Stimulated activated CD4-positive, alpha-beta T cell treated with anti-CD3 and anti-CD28 coated beads, TNF-alpha, amount 100 ng/mL, for 24 hours (primary cell): ENCODE data around the gene ZBED5.
A peak's percentile ranks its signal among the peaks of the same experiment; 100 is the strongest.

Experiments
- DNase-seq, 3 experiments: peaks; one replicate each; pipeline ENCODE4 v3.0.0-alpha.2; 2020; ENCODE audit warnings: low read depth in 3 of 3

Gene ZBED5

DNA sequence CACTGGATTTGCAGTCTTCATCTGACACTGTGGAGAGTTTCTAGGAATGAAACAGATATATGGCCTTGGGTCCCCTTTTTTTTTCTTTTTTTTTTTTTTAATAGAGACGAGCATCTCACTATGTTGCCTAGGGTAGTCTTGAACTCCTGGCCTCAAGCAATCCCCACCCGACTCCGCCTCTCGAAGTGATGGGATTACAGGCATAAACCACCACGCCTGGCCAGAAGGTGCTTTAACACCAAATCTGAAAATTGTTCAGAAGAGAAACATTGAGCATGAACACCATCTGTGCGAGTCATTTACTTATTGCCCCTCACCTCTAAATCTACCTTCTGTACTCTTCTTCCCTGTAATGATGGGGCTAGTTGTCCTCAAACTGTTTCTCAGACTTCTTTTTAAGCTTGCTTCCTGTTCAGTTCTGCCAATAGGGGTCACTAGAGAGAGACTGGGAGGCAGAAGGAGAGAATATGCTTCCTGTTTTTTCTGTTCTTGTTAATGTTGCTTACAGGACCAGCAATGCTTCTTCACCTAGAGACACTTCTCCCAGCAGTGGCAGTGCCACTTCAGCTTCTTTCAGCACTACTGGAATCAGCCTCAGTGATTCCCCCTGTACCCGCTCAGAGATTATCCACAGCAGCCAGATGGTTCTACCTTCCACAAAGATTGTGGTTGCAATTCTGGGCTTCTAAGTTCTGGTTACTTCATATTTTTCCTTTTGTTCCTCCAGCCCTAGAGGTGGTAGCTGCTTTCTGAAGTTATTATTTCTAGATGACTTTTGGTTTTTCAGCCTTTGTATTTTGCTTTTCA, 20.8 kb upstream of the ZBED5 start:
- peak in 1 of 3 experiments; percentile 6 for DNase-seq

DNA sequence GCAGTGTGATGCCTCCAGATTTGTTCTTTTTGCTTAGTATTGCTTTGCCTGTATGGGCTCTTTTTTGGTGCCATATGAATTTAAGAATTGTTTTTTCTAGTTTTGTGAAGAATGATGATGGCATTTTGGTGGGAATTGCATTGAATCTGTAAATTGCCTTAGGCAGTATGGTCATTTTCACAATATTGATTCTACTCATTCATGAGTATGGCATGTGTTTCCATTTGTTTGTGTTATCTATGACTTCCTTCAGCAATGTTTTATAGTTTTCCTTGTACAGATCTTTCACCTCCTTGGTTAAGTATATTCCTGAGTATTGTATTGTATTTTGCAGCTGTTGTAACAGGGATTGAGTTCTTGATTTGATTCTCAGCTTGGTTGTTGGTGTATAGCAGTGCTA, 18.3 kb upstream of the ZBED5 start:
- DNase-seq = no peak

DNA sequence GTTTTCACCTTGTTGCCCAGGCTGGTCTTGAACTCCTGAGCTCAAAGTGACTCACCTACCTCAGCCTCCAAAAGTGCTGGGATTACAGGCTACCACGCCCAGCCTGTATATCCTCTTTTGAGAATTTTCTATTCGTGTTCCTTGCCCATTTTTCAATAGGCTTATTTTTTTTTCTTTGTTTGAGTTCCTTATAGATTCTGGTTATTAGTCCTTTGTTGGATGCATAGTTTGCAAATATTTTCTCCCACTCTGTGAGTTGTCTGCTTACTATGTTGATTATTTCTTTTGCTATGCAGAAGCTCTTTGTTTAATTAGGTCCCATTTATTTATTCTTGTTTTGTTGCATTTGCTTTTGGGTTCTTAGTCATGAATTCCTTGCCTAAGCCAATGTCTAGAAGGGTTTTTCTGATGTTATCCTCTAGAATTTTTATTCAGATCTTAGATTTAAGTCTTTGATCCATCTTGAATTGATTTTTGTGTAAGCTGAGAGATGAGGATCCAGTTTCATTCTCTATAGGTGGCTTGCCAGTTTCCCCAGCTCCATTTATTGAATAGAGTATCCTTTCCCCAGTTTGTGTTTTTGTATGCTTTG, 17.7 kb upstream of the ZBED5 start:
- DNase-seq = no peak

DNA sequence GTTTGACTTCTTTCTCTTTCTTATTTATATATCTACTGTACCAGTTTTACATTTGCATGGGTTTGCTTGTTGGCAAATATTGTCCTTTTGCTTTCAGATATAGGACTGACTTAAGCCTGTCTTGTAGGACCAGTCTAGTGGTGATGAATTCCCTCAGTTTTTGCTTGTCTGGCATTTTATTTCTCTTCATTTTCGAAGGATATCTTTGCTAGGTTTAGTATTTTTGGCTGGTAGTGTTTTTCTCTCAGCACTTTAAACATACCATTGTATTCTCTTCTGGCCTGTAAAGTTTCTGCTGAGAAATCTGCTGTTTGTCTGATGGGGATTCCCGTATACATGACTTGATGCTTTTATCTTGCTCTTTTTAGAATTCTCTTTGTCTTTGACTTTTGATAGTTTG, 14.2 kb upstream of the ZBED5 start:
- DNase-seq = no peak

DNA sequence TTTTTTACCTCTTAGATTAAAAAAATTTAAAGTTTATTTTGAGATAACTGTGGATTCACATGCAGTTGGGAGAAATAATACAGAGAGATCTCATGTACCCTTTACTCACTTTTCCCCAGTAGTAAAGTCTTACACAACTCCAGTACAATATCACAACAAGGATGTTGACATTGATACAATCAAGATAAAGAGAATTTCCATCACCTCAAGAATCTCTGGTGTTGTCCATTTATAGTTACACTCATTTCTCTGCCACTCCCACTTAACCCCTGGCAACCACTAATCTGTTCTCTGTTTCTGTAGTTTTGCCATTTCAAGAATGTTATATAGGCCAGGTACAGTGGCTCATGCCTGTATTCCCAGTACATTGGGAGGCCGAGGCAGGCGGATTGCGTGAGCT, 10.5 kb upstream of the ZBED5 start:
- DNase-seq = no peak

DNA sequence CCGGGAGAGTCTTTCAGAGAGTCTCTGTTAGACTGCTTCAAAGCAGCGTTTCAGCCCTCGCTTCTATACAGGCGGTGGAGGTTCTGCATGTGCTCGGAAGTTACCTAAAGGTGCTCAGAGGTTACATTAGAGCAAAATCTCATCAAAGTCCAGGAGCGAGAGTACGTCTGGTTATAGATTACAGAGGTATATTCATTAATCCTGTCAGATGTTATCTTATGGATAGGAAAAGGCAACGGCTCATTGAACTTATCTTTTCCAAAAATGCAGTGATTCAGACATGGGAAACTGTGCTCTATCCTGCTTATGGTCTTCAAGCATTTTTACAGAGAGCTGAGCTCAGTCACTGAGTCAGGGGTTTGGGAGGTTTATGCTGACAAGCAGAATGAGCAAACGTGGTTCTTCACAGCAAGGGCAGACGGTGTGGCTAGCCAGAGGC, 9.1 kb upstream of the ZBED5 start:
- no peak for DNase-seq

DNA sequence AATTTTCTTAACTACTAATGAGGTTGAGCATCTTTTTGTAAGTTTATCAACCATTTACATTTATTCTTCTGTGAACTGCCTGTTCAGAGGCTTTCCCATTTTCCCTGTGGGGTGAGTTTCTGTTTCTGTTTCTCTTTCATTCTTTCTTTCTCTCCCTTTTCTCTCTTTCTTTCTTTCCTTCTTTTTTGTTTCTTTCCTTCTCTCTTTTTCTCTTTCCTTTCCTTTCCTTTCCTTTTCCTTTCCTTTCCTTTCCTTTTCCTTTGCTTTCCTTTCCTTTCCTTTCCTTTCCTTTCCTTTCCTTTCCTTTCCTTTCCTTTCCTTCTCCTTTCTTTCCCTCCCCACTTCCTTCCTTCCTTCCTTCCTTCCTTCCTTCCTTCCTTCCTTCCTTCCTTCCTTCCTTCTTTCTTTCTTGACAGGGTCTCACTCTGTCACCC, 8.0 kb upstream of the ZBED5 start:
- DNase-seq = no peak

DNA sequence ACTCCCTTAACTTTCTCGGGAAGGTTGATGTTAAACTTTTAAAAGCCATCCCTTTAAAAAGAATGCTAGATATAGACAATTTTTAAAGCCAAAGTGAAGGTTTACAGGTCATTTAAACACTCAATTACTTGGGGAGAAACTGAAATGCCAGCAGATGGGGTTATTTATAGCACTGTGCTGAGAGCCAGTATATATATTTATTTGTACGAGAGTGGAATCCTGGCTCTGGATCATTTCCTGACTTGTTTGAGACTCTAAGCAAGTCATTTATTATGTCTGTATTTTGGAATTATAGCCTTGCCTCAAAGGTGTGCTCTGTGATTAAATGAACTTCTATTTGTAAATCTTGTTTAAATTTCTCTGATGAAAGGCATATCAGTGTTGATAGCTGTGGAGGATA, 6.8 kb upstream of the ZBED5 start:
- no peak for DNase-seq

DNA sequence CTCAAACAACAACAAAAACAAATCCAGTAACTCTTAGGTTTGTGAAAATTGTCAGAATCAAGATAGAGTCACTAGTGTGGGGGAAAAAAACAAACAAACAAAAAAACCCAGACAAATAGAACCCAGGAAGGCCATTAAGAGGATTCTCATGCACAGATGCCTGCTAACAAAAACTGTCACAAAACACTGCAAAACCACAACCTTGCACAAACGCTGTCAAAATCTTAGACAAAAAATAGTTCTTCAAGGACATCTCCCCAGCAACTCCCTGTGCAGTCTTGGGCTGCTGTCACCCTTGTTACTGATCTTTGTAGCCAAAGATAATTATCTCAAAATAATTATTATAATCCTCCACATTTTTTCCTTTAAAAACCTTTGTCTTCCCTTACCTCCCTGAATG, 4.6 kb upstream of the ZBED5 start:
- DNase-seq = no peak

DNA sequence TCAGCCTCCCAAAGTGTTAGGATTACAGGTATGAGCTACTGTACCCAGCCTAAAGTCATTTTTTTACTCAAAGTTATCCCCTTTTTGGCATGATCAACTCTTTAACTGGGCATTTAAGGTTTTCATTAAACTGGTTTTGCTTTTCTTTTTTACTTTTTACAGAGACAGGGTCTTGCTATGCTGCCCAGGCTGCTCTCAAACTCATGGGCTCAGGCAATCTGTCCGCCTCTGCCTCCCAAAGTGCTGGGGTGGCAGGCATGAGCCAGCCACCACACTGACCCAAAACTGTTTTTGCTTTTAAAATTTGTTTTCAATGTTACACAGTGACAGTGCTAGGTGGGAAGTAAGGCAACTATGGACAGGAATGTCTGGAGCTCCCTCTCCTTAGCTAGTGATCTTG, 3.9 kb upstream of the ZBED5 start:
- no peak for DNase-seq

DNA sequence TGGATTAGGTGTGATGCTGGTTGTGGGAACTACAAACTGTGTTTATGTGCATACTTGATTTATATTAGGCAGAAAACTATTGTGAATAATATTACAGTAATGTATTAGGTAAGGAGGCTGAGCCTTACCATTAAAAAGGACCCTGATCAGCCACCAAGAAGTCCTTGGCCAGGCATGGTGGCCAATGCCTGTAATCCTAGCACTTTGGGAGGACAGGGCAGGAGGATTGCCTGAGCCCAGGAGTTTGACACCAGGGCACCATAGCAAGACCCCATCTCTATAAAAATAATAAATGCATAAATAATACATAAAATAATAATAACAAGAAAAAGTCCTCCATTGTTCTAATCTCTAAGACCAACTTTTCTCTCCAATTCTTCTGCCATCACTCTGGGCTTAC, 3.2 kb upstream of the ZBED5 start:
- no peak for DNase-seq

DNA sequence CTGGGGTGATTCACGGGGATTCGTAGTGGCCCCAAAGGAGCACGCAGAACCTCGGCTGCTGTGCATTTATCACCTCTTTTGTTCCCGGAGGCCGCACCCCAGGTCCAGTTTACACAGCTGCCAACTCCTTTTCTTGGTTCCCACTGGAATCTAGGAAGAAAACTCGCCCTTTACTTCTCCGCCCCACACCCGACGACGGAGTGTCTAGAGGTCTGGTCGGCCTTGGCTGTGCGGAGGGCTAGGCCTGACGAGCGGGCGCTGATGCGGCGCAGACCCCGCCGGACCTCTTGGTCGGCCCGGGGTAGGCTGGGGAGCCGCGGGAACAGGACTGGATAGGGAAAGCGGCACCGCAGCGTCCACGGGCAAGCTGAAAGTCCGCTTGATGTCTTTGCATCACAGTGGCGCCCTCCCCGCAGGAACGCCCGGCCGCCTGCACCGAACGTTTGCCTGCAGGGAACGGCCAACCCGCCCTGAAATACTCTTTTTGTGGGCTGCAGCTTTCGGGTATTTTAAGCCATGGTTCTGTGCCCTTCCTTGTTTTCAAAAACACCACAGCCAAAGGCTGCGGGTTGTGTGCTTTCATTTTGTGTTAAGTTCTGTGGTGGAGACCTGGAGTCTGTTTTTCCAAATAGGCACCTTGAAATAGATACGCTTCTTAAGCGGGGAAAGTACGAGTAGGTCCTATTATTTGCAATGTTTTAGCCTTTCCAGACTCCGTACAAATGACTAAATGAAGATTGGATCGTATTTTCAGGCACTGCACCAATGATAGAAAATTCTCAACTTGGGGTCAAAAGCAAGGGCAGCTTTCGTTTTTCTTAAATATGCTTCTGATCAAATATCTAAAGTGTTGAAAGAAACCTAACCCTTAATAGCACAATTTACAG, 829 bp upstream of the ZBED5 start:
- DNase-seq = peak in 2 of 3 experiments; percentile 4 to 40

DNA sequence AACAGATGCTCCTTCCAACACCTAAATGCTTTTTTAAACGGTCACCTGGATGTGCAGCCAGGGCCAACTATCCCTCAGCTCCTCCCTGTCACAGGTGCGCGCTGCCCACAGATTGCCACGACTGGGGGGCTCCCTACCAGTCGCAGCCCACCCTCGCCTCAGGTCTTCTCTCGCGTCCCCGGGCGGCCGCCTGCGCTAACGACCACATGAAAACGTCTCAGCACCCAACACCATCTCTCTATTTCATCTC, 469 bp downstream of the ZBED5 start:
- DNase-seq = no peak

DNA sequence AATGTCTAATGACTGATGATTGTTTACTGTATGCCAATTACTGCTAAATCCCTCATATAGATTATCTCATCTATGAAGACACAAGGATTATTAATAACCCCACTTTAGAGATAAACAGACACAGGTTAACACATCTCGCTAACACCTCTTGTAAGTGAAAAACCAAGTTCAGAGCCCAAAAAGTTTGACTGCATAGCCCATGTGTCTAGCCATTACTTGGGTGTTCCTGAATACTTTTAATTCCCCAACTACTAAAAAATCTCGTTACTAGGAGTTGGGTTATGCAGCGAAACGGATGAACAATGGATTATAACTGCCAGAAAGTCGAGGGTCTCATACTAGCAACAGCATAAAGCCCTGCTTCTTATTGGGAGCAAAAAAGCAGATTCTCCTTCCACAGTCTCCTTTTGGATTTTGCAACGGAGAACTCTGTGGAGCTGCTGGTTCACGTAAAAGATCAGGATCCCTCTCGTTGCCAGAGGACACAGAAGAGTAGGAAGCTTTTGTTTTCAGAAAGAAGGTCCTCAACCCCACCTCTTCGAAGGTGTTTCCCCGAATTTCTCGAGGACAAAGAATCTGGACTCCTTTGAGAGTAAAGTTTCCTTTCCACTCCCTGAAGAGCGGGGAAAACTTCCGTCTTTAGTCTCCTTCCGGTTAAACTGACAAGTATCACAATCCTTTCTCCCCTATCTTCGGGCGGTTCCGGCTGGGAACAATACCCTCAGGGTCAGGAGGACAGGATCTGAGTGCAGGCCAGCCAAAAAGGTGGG, 979 bp downstream of the ZBED5 start:
- peak in 1 of 3 experiments; percentile 1 for DNase-seq

DNA sequence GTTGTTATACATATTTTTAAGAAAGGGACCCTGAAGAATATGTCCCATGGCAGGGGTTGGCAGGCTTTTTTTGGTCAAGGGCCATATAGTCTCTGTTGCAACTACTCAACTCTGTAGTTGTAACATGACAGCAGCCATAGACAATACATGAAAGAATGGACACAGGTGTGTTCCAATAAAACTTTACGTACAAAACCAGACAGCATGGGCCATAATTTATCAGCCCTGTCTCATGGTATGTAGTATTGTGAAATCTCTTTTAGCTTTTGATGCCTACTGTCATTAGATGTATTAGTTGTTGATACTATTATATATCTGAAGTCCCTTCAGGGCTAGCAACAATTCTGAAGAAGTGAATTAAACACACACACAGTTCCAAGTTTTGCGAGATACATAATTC, 2.6 kb downstream of the ZBED5 start:
- DNase-seq = no peak

DNA sequence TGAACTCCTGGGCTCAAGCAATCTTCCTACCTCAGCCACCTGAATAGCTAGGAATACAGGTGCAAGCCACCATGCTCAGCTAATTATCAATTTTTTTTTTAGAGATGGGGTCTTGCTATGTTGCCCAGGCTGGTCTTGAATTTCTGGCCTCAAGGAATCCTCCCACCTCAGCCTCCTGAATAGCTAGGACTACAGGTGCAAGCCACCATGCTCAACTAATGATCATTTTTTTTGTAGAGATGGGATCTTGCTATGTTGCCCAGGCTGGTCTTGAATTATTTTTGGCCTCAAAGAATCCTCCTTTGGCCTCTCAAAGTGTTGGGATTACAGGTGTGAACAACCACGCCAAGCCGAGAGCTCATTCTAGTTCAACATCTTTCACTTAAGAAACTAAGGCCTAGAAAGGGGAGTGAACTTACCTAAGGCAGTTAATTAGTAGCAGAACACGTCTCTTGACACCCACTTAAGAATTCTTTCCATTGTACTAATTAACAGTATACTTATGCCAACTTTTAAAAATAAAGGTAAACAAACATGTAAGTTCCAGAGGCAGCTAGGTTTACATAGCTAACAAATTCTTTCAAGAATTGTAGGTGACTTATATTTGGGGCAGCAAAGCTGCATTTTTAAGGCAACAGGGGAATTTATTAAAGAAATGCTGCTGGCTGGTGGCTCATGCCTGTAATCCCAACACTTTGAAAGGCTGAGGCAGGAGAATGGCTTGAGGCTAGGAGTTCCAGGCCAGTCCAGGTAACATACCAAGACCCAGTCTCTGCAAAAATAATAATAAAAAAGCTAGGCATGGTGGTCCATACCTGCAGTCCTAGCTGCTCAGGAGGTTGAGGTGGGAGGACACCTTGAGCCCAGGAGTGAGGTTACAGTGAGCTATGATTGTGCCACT, 9.6 kb downstream of the ZBED5 start:
- DNase-seq = no peak

DNA sequence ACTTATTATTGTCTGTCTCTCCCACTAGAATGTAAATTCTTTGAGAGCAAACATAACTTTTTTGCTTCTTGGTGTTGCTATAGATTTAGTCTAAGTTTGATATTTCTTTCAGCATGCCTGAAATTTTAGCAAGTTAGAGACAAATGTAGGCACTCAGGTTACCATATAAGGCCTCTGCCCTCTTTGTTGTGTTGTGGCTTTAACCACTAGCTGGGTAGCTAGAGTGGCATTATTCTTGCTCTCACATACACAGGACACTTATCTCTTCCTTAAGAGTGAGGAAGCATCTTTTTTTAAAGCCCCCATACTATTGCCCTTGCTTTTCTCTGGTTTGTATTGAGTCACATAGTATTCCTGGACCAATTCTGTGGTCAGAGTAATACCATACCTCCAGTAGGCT, 11.2 kb downstream of the ZBED5 start:
- DNase-seq = no peak

DNA sequence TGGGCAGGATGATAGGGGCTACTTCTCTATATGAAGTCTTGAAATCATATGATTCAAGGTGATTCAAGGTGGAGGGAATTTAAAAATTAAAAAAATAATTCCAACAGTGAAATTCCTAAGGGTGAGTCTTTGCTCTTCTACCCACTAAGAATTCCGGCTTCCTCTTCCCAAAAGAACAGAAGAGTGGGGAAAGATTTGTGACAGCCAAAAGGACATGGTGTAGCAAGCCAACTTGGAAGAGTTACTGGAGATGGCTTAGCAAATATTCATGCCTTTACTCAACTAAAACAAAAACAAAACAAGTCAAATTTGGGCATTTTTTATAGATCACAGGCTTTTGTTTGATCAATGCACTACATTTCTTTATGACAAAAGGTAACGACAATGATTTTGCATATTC, 12.3 kb downstream of the ZBED5 start:
- DNase-seq = no peak

DNA sequence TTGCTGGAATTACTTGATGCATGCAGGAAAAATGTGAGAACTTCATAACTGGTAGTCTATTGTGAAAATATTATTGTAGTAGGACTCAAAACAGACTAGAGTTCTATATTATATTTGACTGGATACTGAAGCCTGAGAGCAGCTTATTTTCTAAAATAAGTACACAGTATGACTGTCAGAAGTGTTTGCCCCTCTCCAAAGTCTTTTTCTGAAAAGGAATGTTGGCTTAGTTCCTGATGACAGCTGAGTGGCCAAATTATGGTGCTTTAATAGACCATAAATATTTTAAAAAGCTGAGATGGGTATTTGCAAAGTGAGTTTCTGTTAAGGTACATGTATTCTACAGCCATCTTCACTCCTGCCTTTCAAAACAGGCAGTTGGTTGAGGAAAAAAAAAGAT, 13.1 kb downstream of the ZBED5 start:
- DNase-seq = no peak

DNA sequence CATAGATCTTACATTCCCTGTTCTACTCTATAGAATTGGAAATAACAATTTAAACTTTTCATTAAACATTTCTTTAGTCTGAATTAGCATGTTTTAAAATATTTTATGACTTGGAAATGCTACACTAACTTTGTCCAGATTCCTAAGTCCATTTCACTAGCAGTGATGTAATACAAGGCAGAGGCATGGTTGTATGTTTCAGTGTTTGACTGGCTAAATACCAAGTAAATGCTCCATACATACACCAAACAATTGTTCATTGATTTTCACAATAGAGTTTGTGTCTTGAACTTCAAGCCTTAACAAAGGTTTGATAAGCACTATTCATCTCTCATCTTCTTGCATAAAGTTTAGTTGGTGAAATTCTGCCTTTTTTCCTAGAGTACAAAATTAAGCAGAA, 13.5 kb downstream of the ZBED5 start:
- DNase-seq = no peak

DNA sequence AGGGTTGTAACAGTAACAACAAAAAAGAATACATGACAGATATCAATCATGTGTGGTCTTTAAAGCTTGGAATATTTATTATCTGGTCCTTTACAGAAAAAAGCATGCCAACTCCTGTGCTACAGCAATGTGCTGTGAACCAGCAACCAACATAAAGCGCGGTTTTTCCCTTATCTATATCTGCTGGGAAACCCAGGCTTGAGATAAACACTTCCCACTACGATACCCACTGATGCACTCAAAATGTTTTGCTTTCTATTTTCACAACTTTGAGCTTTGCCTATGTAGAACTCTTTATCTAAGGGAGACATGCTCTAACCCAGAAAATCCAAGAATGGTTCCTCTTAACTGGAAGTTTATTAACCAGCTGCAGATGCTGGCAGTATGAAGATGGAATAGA, 19.0 kb downstream of the ZBED5 start:
- DNase-seq = no peak
